Measurements from ENCODE around the gene PKP1.

DNA sequence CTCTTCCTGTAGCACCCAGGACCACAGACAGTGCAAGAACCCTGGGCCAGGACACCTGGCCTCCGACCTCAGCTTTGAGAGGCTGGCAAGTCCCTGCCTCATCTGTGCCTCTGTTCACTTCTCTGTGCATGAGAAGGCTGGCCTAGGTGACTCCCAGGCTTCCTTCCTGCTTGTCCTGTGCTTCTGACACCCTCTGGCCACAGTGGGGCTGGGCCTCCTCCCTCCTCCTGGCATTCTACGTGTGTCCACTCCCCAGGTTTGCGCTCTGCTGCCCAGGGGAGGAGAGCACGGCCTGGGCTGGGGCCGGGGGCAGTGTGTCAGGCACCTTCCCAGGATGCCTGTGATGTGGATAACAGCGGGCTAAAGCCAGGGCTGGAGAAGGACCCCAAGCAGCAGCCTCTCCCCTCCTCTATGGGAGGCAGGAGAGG lies 30.3 kb upstream of the PKP1 start:
- TF ChIP-seq, protein P1, sequence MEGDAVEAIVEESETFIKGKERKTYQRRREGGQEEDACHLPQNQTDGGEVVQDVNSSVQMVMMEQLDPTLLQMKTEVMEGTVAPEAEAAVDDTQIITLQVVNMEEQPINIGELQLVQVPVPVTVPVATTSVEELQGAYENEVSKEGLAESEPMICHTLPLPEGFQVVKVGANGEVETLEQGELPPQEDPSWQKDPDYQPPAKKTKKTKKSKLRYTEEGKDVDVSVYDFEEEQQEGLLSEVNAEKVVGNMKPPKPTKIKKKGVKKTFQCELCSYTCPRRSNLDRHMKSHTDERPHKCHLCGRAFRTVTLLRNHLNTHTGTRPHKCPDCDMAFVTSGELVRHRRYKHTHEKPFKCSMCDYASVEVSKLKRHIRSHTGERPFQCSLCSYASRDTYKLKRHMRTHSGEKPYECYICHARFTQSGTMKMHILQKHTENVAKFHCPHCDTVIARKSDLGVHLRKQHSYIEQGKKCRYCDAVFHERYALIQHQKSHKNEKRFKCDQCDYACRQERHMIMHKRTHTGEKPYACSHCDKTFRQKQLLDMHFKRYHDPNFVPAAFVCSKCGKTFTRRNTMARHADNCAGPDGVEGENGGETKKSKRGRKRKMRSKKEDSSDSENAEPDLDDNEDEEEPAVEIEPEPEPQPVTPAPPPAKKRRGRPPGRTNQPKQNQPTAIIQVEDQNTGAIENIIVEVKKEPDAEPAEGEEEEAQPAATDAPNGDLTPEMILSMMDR (IDR thresholded peaks at IDR 0.05), result no peak
- TF ChIP-seq POLR2A (IDR thresholded peaks at IDR 0.05), result no peak
